ENCODE results near the gene YARS1. TPM values are rescaled to one million over a fixed set of nuclear protein-coding genes. Genes with fewer than 3 reads are reported as not detected.

YARS1 gene
- total and polyA plus RNA-seq, 3 donors from 2014 or later: 79.8 to 110 (median 96.6) TPM

GRCh38 chr1:32831878-32832277 lies 14.7 kb upstream of the YARS1 start:
- no peak for TF ChIP-seq POLR2A (IDR thresholded peaks at IDR 0.05)
- TF ChIP-seq, protein P1, sequence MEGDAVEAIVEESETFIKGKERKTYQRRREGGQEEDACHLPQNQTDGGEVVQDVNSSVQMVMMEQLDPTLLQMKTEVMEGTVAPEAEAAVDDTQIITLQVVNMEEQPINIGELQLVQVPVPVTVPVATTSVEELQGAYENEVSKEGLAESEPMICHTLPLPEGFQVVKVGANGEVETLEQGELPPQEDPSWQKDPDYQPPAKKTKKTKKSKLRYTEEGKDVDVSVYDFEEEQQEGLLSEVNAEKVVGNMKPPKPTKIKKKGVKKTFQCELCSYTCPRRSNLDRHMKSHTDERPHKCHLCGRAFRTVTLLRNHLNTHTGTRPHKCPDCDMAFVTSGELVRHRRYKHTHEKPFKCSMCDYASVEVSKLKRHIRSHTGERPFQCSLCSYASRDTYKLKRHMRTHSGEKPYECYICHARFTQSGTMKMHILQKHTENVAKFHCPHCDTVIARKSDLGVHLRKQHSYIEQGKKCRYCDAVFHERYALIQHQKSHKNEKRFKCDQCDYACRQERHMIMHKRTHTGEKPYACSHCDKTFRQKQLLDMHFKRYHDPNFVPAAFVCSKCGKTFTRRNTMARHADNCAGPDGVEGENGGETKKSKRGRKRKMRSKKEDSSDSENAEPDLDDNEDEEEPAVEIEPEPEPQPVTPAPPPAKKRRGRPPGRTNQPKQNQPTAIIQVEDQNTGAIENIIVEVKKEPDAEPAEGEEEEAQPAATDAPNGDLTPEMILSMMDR (IDR thresholded peaks at IDR 0.05): no peak
- no peak overlapping the region for H3K4me3 ChIP-seq
- H3K27ac ChIP-seq: no peak overlapping the region
- intact Hi-C loops (cut with DNase I; ENCODE audit: low total_unique reads): no loop called here
- WGBS, 2 donors: 92 to 97% methylated on average over 1 of the region's 1 CpG
- no peak for DNase-seq
- no peaks in the 10 kb centered on the region for H3K9me3 ChIP-seq
- no peaks in the 10 kb centered on the region for H3K27me3 ChIP-seq
- H3K4me1 ChIP-seq: no peaks in the 10 kb centered on the region
- no peaks in the 10 kb centered on the region for H3K36me3 ChIP-seq (ENCODE audit: low read depth, missing control alignments)

- no peak for DNase-seq
- WGBS, 2 donors: 86 to 87% methylated on average over 6 of the region's 6 CpGs
- TF ChIP-seq POLR2A (IDR thresholded peaks at IDR 0.05): no peak
- TF ChIP-seq, protein P1 (IDR thresholded peaks at IDR 0.05): no peak
- Histone ChIP-seq H3K27me3 (no peaks in the 10 kb centered on the region), H3K4me3 (no peak overlapping the region), H3K36me3 (ENCODE audit: low read depth, missing control alignments) (no peaks in the 10 kb centered on the region), H3K9me3 (no peaks in the 10 kb centered on the region), H3K27ac (no peak overlapping the region), H3K4me1 (no peaks in the 10 kb centered on the region)
- intact Hi-C loops (cut with DNase I; ENCODE audit: low total_unique reads): no loop called here
Observed at GRCh38 chr1:32830092-32830852, 13.1 kb upstream of the YARS1 start.

DNA sequence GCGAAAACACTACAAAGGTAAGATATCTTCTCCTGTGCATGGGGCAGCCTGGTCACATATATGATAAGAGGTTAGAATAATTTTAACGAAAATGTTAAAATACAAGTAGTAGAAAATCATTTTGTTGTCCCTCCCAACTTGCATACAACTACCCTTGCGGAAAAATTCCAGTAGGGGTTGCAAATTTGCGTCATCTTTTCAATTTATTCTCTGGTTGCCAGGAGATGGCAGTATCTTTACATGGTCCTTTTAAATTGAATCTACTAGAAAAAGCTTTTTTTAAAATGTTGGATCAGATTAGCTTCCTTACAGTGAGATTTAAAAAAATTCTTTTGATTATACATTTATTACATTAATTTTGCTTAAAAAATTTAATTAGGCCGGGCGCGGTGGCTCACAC lies 11.2 kb upstream of the YARS1 start:
- Histone ChIP-seq H3K4me1 (no peaks in the 10 kb centered on the region), H3K4me3 (no peak overlapping the region), H3K9me3 (no peaks in the 10 kb centered on the region), H3K27ac (no peak overlapping the region), H3K36me3 (ENCODE audit: low read depth, missing control alignments) (no peaks in the 10 kb centered on the region), H3K27me3 (no peaks in the 10 kb centered on the region)
- DNase-seq: no peak
- 91 to 94% methylated on average over 7 of the region's 7 CpGs for WGBS, 2 donors
- intact Hi-C loops (cut with DNase I; ENCODE audit: low total_unique reads): no loop called here
- TF ChIP-seq, protein P1 (IDR thresholded peaks at IDR 0.05): peak in 1 of 3 experiments; percentile 18
- no peak for TF ChIP-seq POLR2A (IDR thresholded peaks at IDR 0.05)

DNA sequence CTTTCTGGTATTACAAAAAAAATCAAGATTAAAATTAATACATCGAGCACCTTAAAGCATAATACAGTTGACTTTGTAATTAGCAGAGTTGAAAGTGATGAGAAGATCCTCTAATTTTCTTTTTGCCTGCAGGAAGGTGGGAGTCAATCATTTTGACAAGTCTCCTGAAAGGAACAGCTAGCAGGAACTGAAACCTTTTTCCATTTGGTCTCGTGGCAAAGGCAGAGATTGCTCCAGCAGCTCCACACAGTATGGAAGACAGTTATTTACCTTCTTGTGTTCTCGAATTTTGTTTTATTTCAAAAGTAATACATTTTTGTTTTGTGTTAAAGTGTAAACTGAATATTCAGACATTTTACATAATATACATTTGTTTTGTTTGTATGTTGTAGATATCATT lies 8.0 kb upstream of the YARS1 start:
- Histone ChIP-seq H3K27me3 (no peaks in the 10 kb centered on the region), H3K36me3 (ENCODE audit: low read depth, missing control alignments) (no peaks in the 10 kb centered on the region), H3K9me3 (no peaks in the 10 kb centered on the region), H3K4me1 (no peaks in the 10 kb centered on the region), H3K27ac (no peak overlapping the region), H3K4me3 (no peak overlapping the region)
- WGBS, 2 donors: 79 to 83% methylated on average over 3 of the region's 3 CpGs
- intact Hi-C loops (cut with DNase I; ENCODE audit: low total_unique reads): no loop called here
- no peak for TF ChIP-seq POLR2A (IDR thresholded peaks at IDR 0.05)
- TF ChIP-seq, protein P1 (IDR thresholded peaks at IDR 0.05): no peak
- DNase-seq: no peak
